Mesothelial cell of epicardium (in vitro differentiated cells): ENCODE results near the gene ARFGEF3. TPM values are rescaled to one million over a fixed set of nuclear protein-coding genes. Genes with fewer than 3 reads are reported as not detected.

ENCODE experiments used
- DNase-seq, 2 experiments: peaks; one replicate each; pipeline ENCODE4 v3.0.0; 2021; ENCODE audit warnings: low spot score in 2 of 2; ENCODE audit not compliant: unreplicated experiment in 2 of 2
- H3K27ac Mint-ChIP-seq: 2 replicates; pipeline ENCODE4 v1.8.0; 2021; ENCODE audit warnings: mixed read lengths
- H3K27me3 Mint-ChIP-seq: 2 replicates; pipeline ENCODE4 v1.8.0; 2021; ENCODE audit warnings: low read depth, mixed read lengths
- H3K36me3 Mint-ChIP-seq: 2 replicates; pipeline ENCODE4 v1.8.0; 2021; ENCODE audit warnings: mixed read lengths
- H3K4me1 Mint-ChIP-seq: 2 replicates; pipeline ENCODE4 v1.8.0; 2021; ENCODE audit warnings: mixed read lengths
- H3K4me3 Mint-ChIP-seq: 2 replicates; pipeline ENCODE4 v1.8.0; 2021; ENCODE audit warnings: mild to moderate bottlenecking, moderate library complexity, mixed read lengths
- H3K9me3 Mint-ChIP-seq: 2 replicates; pipeline ENCODE4 v1.8.0; 2021; ENCODE audit warnings: mixed read lengths
- total RNA-seq: library from RNA; stranded (reverse); gene quantifications from 3 replicates; pipeline ENCODE4 v1.2.1, GENCODE V29; 2021
- TF ChIP-seq, protein P1 (sequence below): fragments of 200-600 bp; sonication (generic); IDR thresholded peaks from one replicate; pipeline ENCODE4 v1.5.0; 2021; ENCODE audit warnings: antibody characterized with exemption; ENCODE audit not compliant: unreplicated experiment

Gene ARFGEF3
- total RNA-seq, 1 donor from 2014 or later = 6.1 TPM

DNA sequence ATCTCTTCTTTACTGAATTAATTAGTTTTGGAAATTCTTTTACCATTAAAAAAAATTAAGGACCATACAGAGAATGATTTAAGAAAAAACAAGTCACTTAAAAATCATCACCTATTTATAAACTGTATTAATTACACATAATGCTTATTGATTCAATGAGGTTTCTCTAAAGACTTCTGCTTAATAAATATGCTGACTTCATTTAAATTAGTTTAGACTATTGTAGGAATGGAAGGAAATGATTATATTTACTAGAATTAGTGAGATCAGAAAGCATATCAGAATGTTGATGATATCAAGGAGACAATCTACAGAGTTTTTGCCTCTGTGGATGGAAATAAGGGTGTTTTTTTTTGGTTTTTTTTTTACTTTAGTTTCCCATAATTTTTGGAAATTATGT, 181.4 kb downstream of the ARFGEF3 start:
- Mint-ChIP-seq H3K9me3 (no peaks in the 10 kb centered on the region), H3K4me3 (no peak overlapping the region), H3K27ac (no peak overlapping the region), H3K36me3 (no peaks in the 10 kb centered on the region), H3K27me3 (no peaks in the 10 kb centered on the region), H3K4me1 (peaks cover 17% of the 10 kb centered on the region)
- no peak for DNase-seq
- TF ChIP-seq, protein P1, sequence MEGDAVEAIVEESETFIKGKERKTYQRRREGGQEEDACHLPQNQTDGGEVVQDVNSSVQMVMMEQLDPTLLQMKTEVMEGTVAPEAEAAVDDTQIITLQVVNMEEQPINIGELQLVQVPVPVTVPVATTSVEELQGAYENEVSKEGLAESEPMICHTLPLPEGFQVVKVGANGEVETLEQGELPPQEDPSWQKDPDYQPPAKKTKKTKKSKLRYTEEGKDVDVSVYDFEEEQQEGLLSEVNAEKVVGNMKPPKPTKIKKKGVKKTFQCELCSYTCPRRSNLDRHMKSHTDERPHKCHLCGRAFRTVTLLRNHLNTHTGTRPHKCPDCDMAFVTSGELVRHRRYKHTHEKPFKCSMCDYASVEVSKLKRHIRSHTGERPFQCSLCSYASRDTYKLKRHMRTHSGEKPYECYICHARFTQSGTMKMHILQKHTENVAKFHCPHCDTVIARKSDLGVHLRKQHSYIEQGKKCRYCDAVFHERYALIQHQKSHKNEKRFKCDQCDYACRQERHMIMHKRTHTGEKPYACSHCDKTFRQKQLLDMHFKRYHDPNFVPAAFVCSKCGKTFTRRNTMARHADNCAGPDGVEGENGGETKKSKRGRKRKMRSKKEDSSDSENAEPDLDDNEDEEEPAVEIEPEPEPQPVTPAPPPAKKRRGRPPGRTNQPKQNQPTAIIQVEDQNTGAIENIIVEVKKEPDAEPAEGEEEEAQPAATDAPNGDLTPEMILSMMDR = no peak

DNA sequence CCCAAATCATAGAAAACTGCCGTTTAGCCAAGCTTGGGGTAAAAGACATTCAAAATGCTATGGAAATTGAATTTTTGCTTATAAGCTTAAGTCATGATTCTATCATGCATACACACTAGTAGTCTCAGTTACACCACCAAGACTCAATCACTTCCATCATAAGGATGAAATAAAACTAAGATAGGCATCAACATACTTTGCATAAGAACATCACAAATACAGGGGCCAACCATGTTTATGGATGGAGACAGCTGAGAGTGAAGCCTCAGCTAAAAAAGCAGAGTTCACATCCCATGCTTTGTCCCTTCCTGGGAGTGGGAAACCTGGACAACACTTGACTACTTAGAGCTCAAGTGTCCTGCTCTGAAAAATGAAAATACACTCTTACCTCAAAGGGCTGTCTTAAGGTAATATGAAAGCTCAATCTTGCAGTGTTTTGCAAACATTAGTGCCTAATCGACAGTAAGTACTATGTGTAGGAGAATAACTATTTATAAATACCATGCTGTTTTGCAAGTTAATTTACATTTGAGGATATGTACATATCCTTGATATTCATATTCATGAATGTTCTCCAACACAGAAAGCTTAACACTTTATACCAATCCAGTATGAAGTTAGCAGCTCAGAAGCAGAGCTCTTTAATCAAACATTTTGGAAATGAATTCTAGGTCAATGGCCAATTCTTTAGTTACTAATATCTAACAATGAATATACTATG, 184.0 kb downstream of the ARFGEF3 start:
- Mint-ChIP-seq H3K9me3 (no peaks in the 10 kb centered on the region), H3K27ac (no peak overlapping the region), H3K36me3 (no peaks in the 10 kb centered on the region), H3K4me1 (peaks cover 26% of the 10 kb centered on the region), H3K27me3 (no peaks in the 10 kb centered on the region), H3K4me3 (no peak overlapping the region)
- TF ChIP-seq, protein P1 = no peak
- DNase-seq = no peak

DNA sequence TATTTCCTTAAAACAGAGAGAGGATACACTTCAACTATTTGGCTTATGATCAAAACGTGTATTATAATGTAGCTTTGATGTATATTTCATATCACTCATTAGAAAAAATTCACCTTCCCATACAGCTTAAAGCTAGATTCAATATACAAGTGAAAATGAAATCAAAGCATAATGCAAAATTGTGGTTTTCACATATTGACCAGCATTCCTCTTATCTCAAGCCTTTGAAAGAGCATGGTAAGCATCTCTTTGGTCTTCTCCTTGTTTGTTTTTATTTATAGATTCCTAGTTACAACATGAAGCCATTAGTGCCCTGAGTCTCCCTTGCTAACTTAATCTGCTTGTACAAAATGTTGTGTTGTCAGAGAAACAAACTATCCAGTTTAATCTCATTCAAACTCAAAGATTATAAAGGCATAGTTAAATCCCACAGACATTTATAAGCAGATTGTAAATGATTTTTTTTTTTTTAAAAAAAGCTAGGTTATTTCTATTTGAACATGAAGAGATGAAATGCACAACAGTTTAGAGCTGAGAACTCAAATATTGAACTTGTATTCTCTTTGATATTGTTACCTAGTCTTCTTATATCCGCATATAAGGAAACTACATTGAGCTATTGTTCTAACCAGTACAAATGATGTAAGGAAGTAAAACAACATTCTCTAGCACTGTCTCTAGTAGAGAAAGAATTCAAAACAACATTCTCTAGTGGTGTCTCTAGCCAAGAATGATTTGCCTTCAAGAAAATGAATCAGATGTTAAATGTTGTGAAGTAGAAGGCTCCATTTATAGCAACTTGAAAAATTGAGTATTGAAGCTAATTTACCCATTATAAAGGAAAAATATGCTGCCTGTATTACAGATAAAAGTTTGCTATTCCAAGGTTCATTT, 184.8 kb downstream of the ARFGEF3 start:
- TF ChIP-seq, protein P1 = no peak
- Mint-ChIP-seq H3K9me3 (no peaks in the 10 kb centered on the region), H3K27ac (peak overlapping the region; percentile 60), H3K4me3 (no peak overlapping the region), H3K4me1 (peaks cover 27% of the 10 kb centered on the region), H3K36me3 (no peaks in the 10 kb centered on the region), H3K27me3 (no peaks in the 10 kb centered on the region)
- DNase-seq = no peak

DNA sequence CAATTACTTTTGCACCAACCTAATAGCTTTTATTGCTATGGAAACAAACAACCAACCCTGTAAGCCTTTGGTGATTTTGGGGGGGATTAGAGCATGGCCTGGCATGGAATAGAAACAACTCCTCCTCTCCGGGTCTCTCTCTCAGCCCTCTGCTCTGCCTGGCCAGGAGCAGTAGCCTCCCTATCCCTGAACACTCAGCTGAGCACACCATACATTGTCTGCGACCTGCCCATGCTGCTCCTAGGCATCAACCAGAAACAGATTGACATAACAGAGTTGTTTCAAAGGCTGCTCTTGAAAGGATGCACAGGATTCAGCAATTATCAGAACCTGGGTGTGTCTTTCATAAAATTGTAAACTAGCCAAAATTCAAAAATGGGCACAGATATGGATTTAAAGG, 186.1 kb downstream of the ARFGEF3 start:
- DNase-seq = no peak
- Mint-ChIP-seq H3K36me3 (no peaks in the 10 kb centered on the region), H3K9me3 (no peaks in the 10 kb centered on the region), H3K27me3 (no peaks in the 10 kb centered on the region), H3K27ac (no peak overlapping the region), H3K4me3 (no peak overlapping the region), H3K4me1 (peaks cover 31% of the 10 kb centered on the region)
- TF ChIP-seq, protein P1 = no peak

GRCh38 chr6:138349891-138350290, 188.2 kb downstream of the ARFGEF3 start:
- no peak for DNase-seq
- peaks cover 4% of the 10 kb centered on the region for H3K9me3 Mint-ChIP-seq
- H3K36me3 Mint-ChIP-seq = no peaks in the 10 kb centered on the region
- TF ChIP-seq, protein P1 = no peak
- no peak overlapping the region for H3K27ac Mint-ChIP-seq
- H3K27me3 Mint-ChIP-seq = no peaks in the 10 kb centered on the region
- H3K4me3 Mint-ChIP-seq = no peak overlapping the region
- H3K4me1 Mint-ChIP-seq = peaks cover 34% of the 10 kb centered on the region
